Endothelial cell of umbilical vein (primary cell): ENCODE data around the gene KRTAP19-8. TPM values are rescaled to one million over a fixed set of nuclear protein-coding genes. Genes with fewer than 3 reads are reported as not detected.

Experiments
- BruUV-seq: library from RNA; stranded (reverse); fragments of 400-500 nt; replicated peaks from 2 replicates; lab custom pipeline; 2021; lab: Mats Ljungman, UMichigan
- CTCF ChIA-PET: fragments of 300-600, 350-600 bp; sonication (Branson Sonifier 250); formaldehyde crosslinking; loops from one replicate; lab custom pipeline; 2021; ENCODE audit warnings: antibody characterized with exemption, inconsistent platforms; lab: Charles Lee
- POLR2A ChIA-PET: fragments of 300-600, 350-600 bp; sonication (Branson Sonifier 250); formaldehyde crosslinking; loops from one replicate; lab custom pipeline; 2021; ENCODE audit warnings: antibody characterized with exemption, inconsistent platforms; lab: Charles Lee
- DNase-seq: peaks from one replicate; pipeline ENCODE4 v3.0.0-alpha.2; 2011; ENCODE audit warnings: low read depth, low spot score
- FAIRE-seq: peaks from 2 replicates; lab custom pipeline; 2011; peaks lifted over from hg19 to GRCh38; lab: Jason Lieb, UNC
- H2AFZ ChIP-seq: 2 replicates; pipeline ENCODE4 v1.6.0; 2012; ENCODE audit warnings: low read depth, low read length, control low read depth, inconsistent platforms
- H3K27ac ChIP-seq: 2 replicates; pipeline ENCODE4 v1.5.1; 2011; ENCODE audit warnings: low read depth, mild to moderate bottlenecking, control low read depth, low read length, moderate library complexity; ENCODE audit not compliant: insufficient read depth
- H3K27me3 ChIP-seq, 2 experiments: 2 replicates each; pipeline versions ENCODE4 v1.6.0 to v1.6.1; 2011; ENCODE audit warnings: low read length in 2 of 2, mixed read lengths in 1 of 2; ENCODE audit not compliant: control insufficient read depth in 2 of 2, insufficient read depth in 2 of 2
- H3K36me3 ChIP-seq, 2 experiments: 2 replicates in 1 of 2; 3 replicates in 1 of 2; pipeline ENCODE4 v1.5.1; 2011; ENCODE audit warnings: low read length in 2 of 2, mild to moderate bottlenecking in 1 of 2, moderate library complexity in 1 of 2; ENCODE audit not compliant: control insufficient read depth in 2 of 2, insufficient read depth in 2 of 2; ENCODE audit errors: extremely low read depth in 1 of 2
- H3K4me1 ChIP-seq: 3 replicates; pipeline ENCODE4 v1.5.1; 2011; ENCODE audit warnings: mild to moderate bottlenecking, low read length; ENCODE audit not compliant: control insufficient read depth, insufficient read depth; ENCODE audit errors: extremely low read depth
- H3K4me2 ChIP-seq: 2 replicates; pipeline ENCODE4 v1.6.1; 2011; ENCODE audit warnings: low read length, control low read depth, mixed read lengths; ENCODE audit not compliant: insufficient read depth
- H3K4me3 ChIP-seq, 3 experiments: fragments of 200-600 bp in 1 of 3; sonication (generic), shearing (Covaris generic) in 1 of 3; replicated peaks in 1 of 3; 2 replicates each; pipeline ENCODE4 v1.5.1; 2011 to 2016; ENCODE audit warnings: control low read depth in 3 of 3, low read length in 3 of 3, mild to moderate bottlenecking in 2 of 3, inconsistent platforms in 1 of 3, low read depth in 1 of 3, moderate library complexity in 1 of 3; ENCODE audit not compliant: insufficient read depth in 1 of 3
- H3K79me2 ChIP-seq: 2 replicates; pipeline ENCODE4 v1.6.0; 2012; ENCODE audit warnings: low read length, inconsistent platforms; ENCODE audit not compliant: control insufficient read depth, insufficient read depth
- H3K9ac ChIP-seq: replicated peaks from 2 replicates; pipeline ENCODE3; 2011; ENCODE audit warnings: low read length, control low read depth; ENCODE audit not compliant: insufficient read depth; ENCODE audit errors: extremely low read depth
- H3K9me1 ChIP-seq: replicated peaks from 3 replicates; pipeline ENCODE4 v1.6.0; 2011; ENCODE audit warnings: mild to moderate bottlenecking, low read length; ENCODE audit not compliant: control insufficient read depth, insufficient read depth; ENCODE audit errors: extremely low read depth
- H3K9me3 ChIP-seq: replicated peaks from 2 replicates; pipeline ENCODE4 v1.5.1; 2012; ENCODE audit warnings: low read length, inconsistent platforms; ENCODE audit not compliant: control insufficient read depth, insufficient read depth
- H4K20me1 ChIP-seq: replicated peaks from 2 replicates; pipeline ENCODE3; 2011; ENCODE audit warnings: mild to moderate bottlenecking, low read length; ENCODE audit not compliant: control insufficient read depth, insufficient read depth; ENCODE audit errors: extremely low read depth
- CTCF ChIP-seq, 2 donors: IDR thresholded peaks; 1 replicate in 1 of 2; 2 replicates in 1 of 2; pipeline ENCODE4 v1.5.1; 2011; ENCODE audit warnings: low read length in 2 of 2, mild to moderate bottlenecking in 2 of 2, moderate library complexity in 2 of 2, control low read depth in 1 of 2, inconsistent platforms in 1 of 2, low read depth in 1 of 2; ENCODE audit not compliant: insufficient read depth in 1 of 2; ENCODE audit errors: extremely low read depth in 1 of 2
- EZH2 ChIP-seq: IDR thresholded peaks from 2 replicates; pipeline ENCODE4 v1.6.1; 2012; ENCODE audit warnings: borderline replicate concordance, low read depth, mild to moderate bottlenecking, moderate library complexity, low read length, inconsistent platforms; ENCODE audit not compliant: severe bottlenecking
- FOS ChIP-seq: IDR thresholded peaks from 2 replicates; pipeline ENCODE4 v1.6.1; 2011; ENCODE audit warnings: mild to moderate bottlenecking, low read length, moderate library complexity, borderline replicate concordance; ENCODE audit not compliant: insufficient read depth
- GATA2 ChIP-seq: IDR thresholded peaks from 2 replicates; pipeline ENCODE4 v1.7.0; 2011; ENCODE audit warnings: low read depth, mild to moderate bottlenecking, moderate library complexity, mixed read lengths, low read length; ENCODE audit not compliant: insufficient read length, insufficient read depth
- JUN ChIP-seq: IDR thresholded peaks from 2 replicates; pipeline ENCODE4 v1.6.1; 2011; ENCODE audit warnings: borderline replicate concordance, low read depth; ENCODE audit not compliant: insufficient read length, insufficient read depth
- MAX ChIP-seq: IDR thresholded peaks from 2 replicates; pipeline ENCODE4 v1.6.1; 2011; ENCODE audit not compliant: insufficient read depth, insufficient read length
- MYC ChIP-seq: IDR thresholded peaks from one replicate; pipeline ENCODE4 v1.6.1; 2011; ENCODE audit warnings: mild to moderate bottlenecking, low read depth, low read length
- POLR2A ChIP-seq: IDR thresholded peaks from 2 replicates; pipeline ENCODE4 v1.6.1; 2012; ENCODE audit warnings: low read depth, mild to moderate bottlenecking, control low read depth, low read length
- POLR2AphosphoS5 ChIP-seq: IDR thresholded peaks from 2 replicates; pipeline ENCODE4 v1.6.1; 2012; ENCODE audit warnings: low read depth, mild to moderate bottlenecking, control low read depth, low read length, moderate library complexity; ENCODE audit not compliant: insufficient read depth
- dilution Hi-C: fragments of 300-500 bp; cut with MboI; formaldehyde crosslinking; loops from one replicate; pipeline ENCODE4 v1.15.0; 2019; ENCODE audit warnings: low sequenced_read_pairs; ENCODE audit not compliant: extremely low pct_ligation_motif_present
- intact Hi-C: fragments of 100-400 bp; cut with micrococcal nuclease; formaldehyde crosslinking; loops from one replicate; pipeline ENCODE4 v1.10.0; 2022
- polyA plus RNA-seq, 4 experiments: library from polyadenylated mRNA; depleted of rRNA in 3 of 4; stranded (reverse) in 3 of 4; unstranded in 1 of 4; fragments of >200 nt; gene quantifications; 2 replicates each; pipeline versions ENCODE4 v1.2.1 to v1.2.3, GENCODE V29; 2011 to 2012; ENCODE audit warnings: missing spikeins in 1 of 4
- total RNA-seq: library from RNA; stranded (reverse); gene quantifications from 2 replicates; pipeline ENCODE4 v1.2.3, GENCODE V29; 2021

Gene KRTAP19-8
- total and polyA plus RNA-seq, 2 donors (not counting 3 experiments of a cell fraction or from before 2014, with no cell fraction given) = not detected

- intact Hi-C loops = no loop called here
- H3K4me1 ChIP-seq = no peaks in the 10 kb centered on the region
- ChIA-PET CTCF (no interaction called here), POLR2A (no interaction called here)
- no peaks in the 10 kb centered on the region for H3K9me1 ChIP-seq
- no peaks in the 10 kb centered on the region for H3K27me3 ChIP-seq
- dilution Hi-C loops = no loop called here
- no peaks in the 10 kb centered on the region for H4K20me1 ChIP-seq
- no TSS peak for BruUV-seq
- H2AFZ ChIP-seq = no peak overlapping the region
- H3K4me3 ChIP-seq = no peak overlapping the region
- no peaks in the 10 kb centered on the region for H3K36me3 ChIP-seq
- FAIRE-seq (no peak), DNase-seq (no peak)
- H3K9ac ChIP-seq = no peak overlapping the region
- H3K9me3 ChIP-seq = peaks cover 5% of the 10 kb centered on the region
- no peaks in the 10 kb centered on the region for H3K79me2 ChIP-seq
- H3K4me2 ChIP-seq = no peak overlapping the region
- TF ChIP-seq EZH2 (no peak), CTCF (IDR thresholded peaks at IDR 0.05; ENCODE audit: extremely low read depth in 1 of 2, insufficient read depth in 1 of 2, low read depth in 1 of 2, low read length in 2 of 2) (no peak), MAX (no peak), GATA2 (no peak), POLR2AphosphoS5 (no peak), POLR2A (no peak), JUN (no peak), MYC (no peak), FOS (no peak)
- H3K27ac ChIP-seq = no peak overlapping the region
Measured at GRCh38 chr21:31030367-31031106, 7.7 kb downstream of the KRTAP19-8 start.
